ENCODE measurements around the gene SDC3.

The SDC3 gene

GRCh38 chr1:30874176-30874575, 34.4 kb downstream of the SDC3 start:
- Histone ChIP-seq H3K4me2 (ENCODE audit: low read length, poor library complexity, severe bottlenecking) (no peak overlapping the region), H3K18ac (ENCODE audit: low read depth in 1 of 2, low read length in 2 of 2) (no peak overlapping the region), H3K9me3 (ENCODE audit: control insufficient read depth, low read length) (peaks cover 23% of the 10 kb centered on the region), H2BK120ac (ENCODE audit: low read depth, low read length) (no peak overlapping the region), H3K79me1 (replicated peaks; ENCODE audit: low read length, poor library complexity, severe bottlenecking) (peaks cover 9% of the 10 kb centered on the region), H3K9ac (ENCODE audit: low read length) (no peak overlapping the region), H3K27ac (ENCODE audit: low read length, poor library complexity, severe bottlenecking) (no peak overlapping the region), H2AK5ac (ENCODE audit: low read length, severe bottlenecking) (no peak overlapping the region), H2BK15ac (ENCODE audit: low read depth, poor library complexity, severe bottlenecking) (no peak overlapping the region), H3K23ac (ENCODE audit: low read length in 2 of 2) (no peak overlapping the region), H2BK12ac (ENCODE audit: low read length in 2 of 2) (no peak overlapping the region), H4K91ac (ENCODE audit: low read length) (no peak overlapping the region), H4K8ac (ENCODE audit: low read length) (no peak overlapping the region), H3K4me1 (ENCODE audit: control insufficient read depth, insufficient read depth, low read depth, low read length) (peaks cover 2% of the 10 kb centered on the region), H3K4ac (ENCODE audit: low read depth in 1 of 2, low read length in 2 of 2) (no peak overlapping the region), H2BK5ac (ENCODE audit: low read depth, low read length, poor library complexity, severe bottlenecking) (no peak overlapping the region), H3K27me3 (ENCODE audit: control insufficient read depth in 1 of 2, insufficient read depth in 1 of 2, low read length in 2 of 2) (no peaks in the 10 kb centered on the region), H2AFZ (ENCODE audit: low read depth, low read length) (no peak overlapping the region), H3K4me3 (ENCODE audit: insufficient read depth in 1 of 2, low read depth in 1 of 2, low read length in 2 of 2) (no peak overlapping the region), H3K14ac (ENCODE audit: low read length in 2 of 2) (no peak overlapping the region), H3K36me3 (ENCODE audit: control insufficient read depth in 1 of 2, insufficient read depth in 2 of 2, low read depth in 1 of 2, low read length in 2 of 2) (peaks cover 28 to 77% of the 10 kb centered on the region in 2 experiments)
- 97% methylated on average over 6 of the region's 11 CpGs for WGBS
- no peak for DNase-seq

GRCh38 chr1:30872948-30873263, 35.7 kb downstream of the SDC3 start:
- Histone ChIP-seq H2AK5ac (ENCODE audit: low read length, severe bottlenecking) (no peak overlapping the region), H3K27ac (ENCODE audit: low read length, poor library complexity, severe bottlenecking) (no peak overlapping the region), H3K36me3 (ENCODE audit: control insufficient read depth in 1 of 2, insufficient read depth in 2 of 2, low read depth in 1 of 2, low read length in 2 of 2) (peaks cover 28 to 69% of the 10 kb centered on the region in 2 experiments), H3K18ac (ENCODE audit: low read depth in 1 of 2, low read length in 2 of 2) (no peak overlapping the region), H4K91ac (ENCODE audit: low read length) (no peak overlapping the region), H3K14ac (ENCODE audit: low read length in 2 of 2) (no peak overlapping the region), H2BK5ac (ENCODE audit: low read depth, low read length, poor library complexity, severe bottlenecking) (no peak overlapping the region), H3K4me1 (ENCODE audit: control insufficient read depth, insufficient read depth, low read depth, low read length) (no peaks in the 10 kb centered on the region), H2BK120ac (ENCODE audit: low read depth, low read length) (no peak overlapping the region), H2BK12ac (ENCODE audit: low read length in 2 of 2) (no peak overlapping the region), H3K9me3 (ENCODE audit: control insufficient read depth, low read length) (peaks cover 23% of the 10 kb centered on the region), H3K4me2 (ENCODE audit: low read length, poor library complexity, severe bottlenecking) (no peak overlapping the region), H2BK15ac (ENCODE audit: low read depth, poor library complexity, severe bottlenecking) (no peak overlapping the region), H3K4me3 (ENCODE audit: insufficient read depth in 1 of 2, low read depth in 1 of 2, low read length in 2 of 2) (no peak overlapping the region), H3K4ac (ENCODE audit: low read depth in 1 of 2, low read length in 2 of 2) (no peak overlapping the region), H3K79me1 (replicated peaks; ENCODE audit: low read length, poor library complexity, severe bottlenecking) (peaks cover 4% of the 10 kb centered on the region), H3K23ac (ENCODE audit: low read length in 2 of 2) (no peak overlapping the region), H2AFZ (ENCODE audit: low read depth, low read length) (no peak overlapping the region), H3K9ac (ENCODE audit: low read length) (no peak overlapping the region), H4K8ac (ENCODE audit: low read length) (no peak overlapping the region), H3K27me3 (ENCODE audit: control insufficient read depth in 1 of 2, insufficient read depth in 1 of 2, low read length in 2 of 2) (no peaks in the 10 kb centered on the region)
- WGBS = 92% methylated on average over 4 of the region's 4 CpGs
- DNase-seq = no peak

GRCh38 chr1:30872033-30872947, 36.3 kb downstream of the SDC3 start:
- Histone ChIP-seq H3K79me1 (replicated peaks; ENCODE audit: low read length, poor library complexity, severe bottlenecking) (peaks cover 3% of the 10 kb centered on the region), H3K36me3 (ENCODE audit: control insufficient read depth in 1 of 2, insufficient read depth in 2 of 2, low read depth in 1 of 2, low read length in 2 of 2) (peaks cover 28 to 66% of the 10 kb centered on the region in 2 experiments), H3K14ac (ENCODE audit: low read length in 2 of 2) (no peak overlapping the region), H3K23ac (ENCODE audit: low read length in 2 of 2) (no peak overlapping the region), H2BK12ac (ENCODE audit: low read length in 2 of 2) (no peak overlapping the region), H2AK5ac (ENCODE audit: low read length, severe bottlenecking) (no peak overlapping the region), H2BK120ac (ENCODE audit: low read depth, low read length) (no peak overlapping the region), H3K4me1 (ENCODE audit: control insufficient read depth, insufficient read depth, low read depth, low read length) (no peaks in the 10 kb centered on the region), H4K8ac (ENCODE audit: low read length) (no peak overlapping the region), H3K27me3 (ENCODE audit: control insufficient read depth in 1 of 2, insufficient read depth in 1 of 2, low read length in 2 of 2) (no peaks in the 10 kb centered on the region), H3K4me2 (ENCODE audit: low read length, poor library complexity, severe bottlenecking) (no peak overlapping the region), H3K9ac (ENCODE audit: low read length) (no peak overlapping the region), H2BK5ac (ENCODE audit: low read depth, low read length, poor library complexity, severe bottlenecking) (no peak overlapping the region), H2AFZ (ENCODE audit: low read depth, low read length) (no peak overlapping the region), H2BK15ac (ENCODE audit: low read depth, poor library complexity, severe bottlenecking) (no peak overlapping the region), H3K4me3 (ENCODE audit: insufficient read depth in 1 of 2, low read depth in 1 of 2, low read length in 2 of 2) (peak overlapping the region in 1 of 2 experiments; percentile 12), H3K4ac (ENCODE audit: low read depth in 1 of 2, low read length in 2 of 2) (no peak overlapping the region), H3K9me3 (ENCODE audit: control insufficient read depth, low read length) (peaks cover 23% of the 10 kb centered on the region), H4K91ac (ENCODE audit: low read length) (no peak overlapping the region), H3K27ac (ENCODE audit: low read length, poor library complexity, severe bottlenecking) (no peak overlapping the region), H3K18ac (ENCODE audit: low read depth in 1 of 2, low read length in 2 of 2) (no peak overlapping the region)
- 94% methylated on average over 9 of the region's 9 CpGs for WGBS
- no peak for DNase-seq

- H3K4me1 ChIP-seq (ENCODE audit: control insufficient read depth, insufficient read depth, low read depth, low read length) = no peaks in the 10 kb centered on the region
- H3K36me3 ChIP-seq (ENCODE audit: control insufficient read depth in 1 of 2, insufficient read depth in 2 of 2, low read depth in 1 of 2, low read length in 2 of 2) = peaks cover 28 to 58% of the 10 kb centered on the region in 2 experiments
- no peak overlapping the region for H2AK5ac ChIP-seq (ENCODE audit: low read length, severe bottlenecking)
- H3K14ac ChIP-seq (ENCODE audit: low read length in 2 of 2) = no peak overlapping the region
- no peak overlapping the region for H3K23ac ChIP-seq (ENCODE audit: low read length in 2 of 2)
- H3K4me3 ChIP-seq (ENCODE audit: insufficient read depth in 1 of 2, low read depth in 1 of 2, low read length in 2 of 2) = no peak overlapping the region
- no peak overlapping the region for H3K9ac ChIP-seq (ENCODE audit: low read length)
- H2BK5ac ChIP-seq (ENCODE audit: low read depth, low read length, poor library complexity, severe bottlenecking) = no peak overlapping the region
- H4K8ac ChIP-seq (ENCODE audit: low read length) = no peak overlapping the region
- WGBS = 87% methylated on average over 4 of the region's 6 CpGs
- no peak overlapping the region for H2AFZ ChIP-seq (ENCODE audit: low read depth, low read length)
- H2BK12ac ChIP-seq (ENCODE audit: low read length in 2 of 2) = no peak overlapping the region
- no peak overlapping the region for H2BK120ac ChIP-seq (ENCODE audit: low read depth, low read length)
- peaks cover 2% of the 10 kb centered on the region for H3K79me1 ChIP-seq (replicated peaks; ENCODE audit: low read length, poor library complexity, severe bottlenecking)
- peaks cover 23% of the 10 kb centered on the region for H3K9me3 ChIP-seq (ENCODE audit: control insufficient read depth, low read length)
- H3K27me3 ChIP-seq (ENCODE audit: control insufficient read depth in 1 of 2, insufficient read depth in 1 of 2, low read length in 2 of 2) = no peaks in the 10 kb centered on the region
- no peak overlapping the region for H3K4me2 ChIP-seq (ENCODE audit: low read length, poor library complexity, severe bottlenecking)
- no peak overlapping the region for H3K18ac ChIP-seq (ENCODE audit: low read depth in 1 of 2, low read length in 2 of 2)
- no peak overlapping the region for H3K4ac ChIP-seq (ENCODE audit: low read depth in 1 of 2, low read length in 2 of 2)
- H3K27ac ChIP-seq (ENCODE audit: low read length, poor library complexity, severe bottlenecking) = no peak overlapping the region
- no peak overlapping the region for H2BK15ac ChIP-seq (ENCODE audit: low read depth, poor library complexity, severe bottlenecking)
- no peak for DNase-seq
- H4K91ac ChIP-seq (ENCODE audit: low read length) = no peak overlapping the region
Observed at GRCh38 chr1:30871276-30871871, 37.2 kb downstream of the SDC3 start.

Measured in mesenchymal stem cell (in vitro differentiated cells and primary cell).